ENCODE data around the gene SERPINE2.

Gene SERPINE2

GRCh38 chr2:224033601-224034000 lies 5.5 kb downstream of the SERPINE2 start:
- Histone ChIP-seq H3K4me2 (peak overlapping the region; percentile 38), H3K36me3 (peaks cover 15% of the 10 kb centered on the region), H4K20me1 (peaks cover 7% of the 10 kb centered on the region), H3K9ac (no peak overlapping the region), H3K9me3 (peaks cover 15% of the 10 kb centered on the region), H3K4me1 (peaks cover 45% of the 10 kb centered on the region), H3K4me3 (no peak overlapping the region), H3K27ac (no peak overlapping the region), H3K27me3 (no peaks in the 10 kb centered on the region)
- no peak for TF ChIP-seq Cebpa-rat (IDR thresholded peaks at IDR 0.05)

DNA sequence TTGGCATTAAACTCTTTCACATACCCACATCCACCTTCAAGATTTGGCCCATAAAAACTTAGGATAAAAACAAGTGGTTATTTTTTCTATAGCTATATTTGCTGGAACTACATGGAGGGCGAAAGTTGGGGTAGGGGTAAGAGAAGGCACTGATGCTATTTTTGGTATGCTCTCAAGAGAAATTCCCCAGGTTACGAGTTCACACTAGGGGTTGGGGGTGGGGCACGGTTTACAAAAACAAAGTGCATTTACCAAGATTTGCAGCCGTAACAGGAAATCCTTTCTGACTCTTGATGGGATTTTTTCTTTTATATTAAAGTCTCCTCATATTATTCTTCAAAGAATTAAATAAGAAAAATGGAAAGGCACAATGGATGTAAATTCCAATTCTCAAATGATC lies 6.8 kb downstream of the SERPINE2 start:
- no peak for TF ChIP-seq Cebpa-rat (IDR thresholded peaks at IDR 0.05)
- peaks cover 48% of the 10 kb centered on the region for H3K4me1 ChIP-seq

DNA sequence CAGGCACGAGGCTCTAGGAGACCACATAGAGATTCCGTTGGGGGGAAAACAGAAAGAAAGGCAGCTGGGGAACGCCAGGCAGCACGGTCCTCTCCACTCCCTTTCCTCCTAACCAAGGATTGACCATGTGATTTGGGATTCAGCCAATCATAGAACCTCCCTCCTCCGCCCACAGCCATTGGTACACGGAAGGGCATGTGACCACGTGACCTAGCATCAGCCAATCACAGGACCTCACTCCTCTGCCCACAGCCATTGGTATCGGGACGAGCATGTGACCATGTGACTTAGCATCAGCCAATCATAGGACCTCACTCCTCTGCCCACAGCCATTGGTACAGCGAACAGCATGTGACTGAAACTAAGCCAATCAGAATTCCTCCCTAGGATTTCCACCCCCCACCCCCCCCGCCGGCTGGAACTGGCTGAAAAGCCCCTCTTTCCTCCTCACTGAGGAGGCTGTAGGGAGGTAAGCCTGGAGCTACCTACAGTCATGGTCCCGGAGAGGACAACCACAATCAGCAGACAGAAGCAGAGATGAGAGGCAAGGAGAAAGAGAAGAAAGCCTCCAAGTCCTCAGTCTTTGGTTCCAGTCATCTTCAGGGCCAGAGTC lies 7.6 kb downstream of the SERPINE2 start:
- 0 out of 2 replicates have a peak overlapping the region, but pooled peaks have one; percentile 60 for H3K4me2 ChIP-seq
- peaks cover 15% of the 10 kb centered on the region for H3K36me3 ChIP-seq

More for the DNA sequence above, 6.8 kb downstream of the SERPINE2 start:
- Histone ChIP-seq H3K9me3 (peaks cover 15% of the 10 kb centered on the region), H3K4me2 (peak overlapping the region; percentile 60), H3K9ac (no peak overlapping the region), H4K20me1 (peaks cover 2% of the 10 kb centered on the region), H3K36me3 (peaks cover 15% of the 10 kb centered on the region), H3K4me3 (no peak overlapping the region), H3K27ac (no peak overlapping the region), H3K27me3 (no peaks in the 10 kb centered on the region)

DNA sequence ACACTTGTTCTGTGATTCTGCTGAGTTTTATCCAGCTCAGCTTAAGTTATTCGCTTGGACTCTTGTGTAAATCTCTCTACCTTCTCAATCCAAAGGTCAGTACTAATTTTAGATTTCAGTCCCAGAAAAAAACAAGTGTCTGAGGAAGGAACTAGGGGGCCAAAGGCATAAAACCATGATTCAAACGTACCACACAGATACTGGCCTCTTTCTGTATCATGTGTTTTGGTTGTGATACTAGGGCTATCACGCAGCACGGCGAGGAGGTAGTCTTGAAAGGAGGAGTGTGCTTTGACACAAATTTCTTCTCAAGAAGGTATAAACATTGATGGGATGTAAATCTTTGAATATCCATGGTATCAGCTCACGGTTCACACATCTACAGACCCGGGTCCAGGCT lies 8.3 kb downstream of the SERPINE2 start:
- H3K4me1 ChIP-seq, result peaks cover 60% of the 10 kb centered on the region

More for the DNA sequence above, 7.6 kb downstream of the SERPINE2 start:
- Histone ChIP-seq H3K9ac (no peak overlapping the region), H3K27ac (no peak overlapping the region), H3K9me3 (peaks cover 15% of the 10 kb centered on the region), H3K4me3 (no peak overlapping the region), H4K20me1 (no peaks in the 10 kb centered on the region), H3K4me1 (peaks cover 53% of the 10 kb centered on the region), H3K27me3 (no peaks in the 10 kb centered on the region)
- no peak for TF ChIP-seq Cebpa-rat (IDR thresholded peaks at IDR 0.05)

DNA sequence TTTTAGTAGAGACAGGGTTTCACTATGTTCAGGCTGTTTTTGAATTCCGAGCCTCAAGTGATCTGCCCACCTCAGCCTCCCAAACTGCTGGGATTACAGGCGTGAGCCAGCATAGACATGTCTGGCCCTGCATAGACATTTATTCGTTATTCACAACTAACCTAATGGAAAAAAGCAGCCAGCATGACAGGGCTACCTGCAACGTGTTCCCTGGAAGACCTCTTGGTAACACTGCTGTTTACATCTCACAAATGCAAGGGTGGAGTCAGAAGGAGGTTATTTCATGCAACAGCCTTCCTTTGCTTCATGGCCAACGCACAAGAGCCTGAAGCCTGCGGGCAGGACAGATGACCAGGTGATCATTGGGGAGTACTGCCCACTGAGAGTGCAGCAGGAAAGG lies 9.2 kb downstream of the SERPINE2 start:
- Histone ChIP-seq H3K4me2 (no peak overlapping the region), H3K27ac (no peak overlapping the region), H3K4me3 (no peak overlapping the region), H3K9me3 (peaks cover 15% of the 10 kb centered on the region), H3K4me1 (peaks cover 69% of the 10 kb centered on the region), H3K27me3 (no peaks in the 10 kb centered on the region), H3K36me3 (peaks cover 15% of the 10 kb centered on the region), H4K20me1 (no peaks in the 10 kb centered on the region), H3K9ac (no peak overlapping the region)
- TF ChIP-seq Cebpa-rat (IDR thresholded peaks at IDR 0.05), result no peak

More for the DNA sequence above, 8.3 kb downstream of the SERPINE2 start:
- no peak for TF ChIP-seq Cebpa-rat (IDR thresholded peaks at IDR 0.05)
- Histone ChIP-seq H3K9me3 (peaks cover 15% of the 10 kb centered on the region), H3K27ac (no peak overlapping the region), H3K9ac (no peak overlapping the region), H3K4me3 (no peak overlapping the region), H3K36me3 (peaks cover 15% of the 10 kb centered on the region), H3K4me2 (no peak overlapping the region), H4K20me1 (no peaks in the 10 kb centered on the region), H3K27me3 (no peaks in the 10 kb centered on the region)

GRCh38 chr2:224027931-224028330 lies 11.2 kb downstream of the SERPINE2 start:
- H3K27me3 ChIP-seq, result no peaks in the 10 kb centered on the region
- H3K4me3 ChIP-seq, result no peak overlapping the region
- no peaks in the 10 kb centered on the region for H4K20me1 ChIP-seq
- peaks cover 15% of the 10 kb centered on the region for H3K9me3 ChIP-seq
- H3K4me1 ChIP-seq, result peaks cover 71% of the 10 kb centered on the region
- no peak overlapping the region for H3K9ac ChIP-seq
- no peak overlapping the region for H3K27ac ChIP-seq
- peak overlapping the region; percentile 71; the same call in 1 of the 2 replicates for H3K4me2 ChIP-seq
- no peak for TF ChIP-seq Cebpa-rat (IDR thresholded peaks at IDR 0.05)
- peaks cover 15% of the 10 kb centered on the region for H3K36me3 ChIP-seq

DNA sequence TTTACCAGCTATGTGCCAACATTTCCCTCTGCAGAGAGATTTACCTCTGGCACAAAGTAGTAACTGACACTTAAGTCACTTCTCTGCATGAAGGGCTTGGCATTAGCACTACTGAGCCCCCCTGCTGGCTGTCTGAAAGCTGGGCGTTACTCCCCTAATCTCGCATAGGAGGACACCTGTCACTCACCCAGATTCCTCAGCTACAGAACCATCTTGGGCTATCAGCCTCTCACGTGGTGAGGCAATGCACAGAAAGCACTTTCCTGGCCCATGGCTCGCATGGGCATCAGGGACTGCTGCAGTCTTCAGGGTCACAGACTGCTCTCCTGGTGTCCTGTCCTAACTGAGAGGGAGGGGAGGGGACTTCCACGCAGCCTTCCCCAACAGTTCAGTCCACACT lies 12.0 kb downstream of the SERPINE2 start:
- Histone ChIP-seq H3K9me3 (peaks cover 15% of the 10 kb centered on the region), H3K4me1 (peaks cover 67% of the 10 kb centered on the region), H4K20me1 (no peaks in the 10 kb centered on the region), H3K27me3 (no peaks in the 10 kb centered on the region), H3K27ac (peak overlapping the region; percentile 50), H3K9ac (0 out of 2 replicates have a peak overlapping the region, but pooled peaks have one; percentile 25), H3K4me2 (peak overlapping the region; percentile 71), H3K4me3 (no peak overlapping the region), H3K36me3 (peaks cover 15% of the 10 kb centered on the region)
- no peak for TF ChIP-seq Cebpa-rat (IDR thresholded peaks at IDR 0.05)

DNA sequence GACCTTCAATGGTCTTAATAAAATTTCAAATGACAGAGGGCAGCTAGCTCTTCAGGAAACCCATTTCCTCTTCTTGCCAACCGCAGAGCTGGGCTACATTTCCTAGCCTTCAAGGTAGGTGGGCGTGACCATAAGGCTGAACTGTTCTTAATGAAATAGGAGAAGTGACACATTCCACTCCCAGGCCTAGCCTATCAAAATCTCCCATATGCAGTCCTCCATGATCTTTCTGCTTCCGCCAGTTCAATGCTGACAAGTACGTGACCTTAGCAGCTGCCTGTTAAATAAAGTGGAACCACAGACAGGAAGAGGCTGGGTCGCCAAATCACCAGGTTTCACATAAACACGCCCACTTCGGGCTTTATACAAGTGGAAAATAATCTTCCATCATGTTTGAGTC lies 13.2 kb downstream of the SERPINE2 start:
- Histone ChIP-seq H3K4me1 (peaks cover 62% of the 10 kb centered on the region), H4K20me1 (no peaks in the 10 kb centered on the region), H3K27me3 (no peaks in the 10 kb centered on the region), H3K27ac (peak overlapping the region; percentile 50; the same call in 1 of the 2 replicates), H3K9ac (no peak overlapping the region), H3K36me3 (peaks cover 7% of the 10 kb centered on the region), H3K4me2 (peak overlapping the region; percentile 71), H3K9me3 (peaks cover 5% of the 10 kb centered on the region; the same call in 1 of the 2 replicates), H3K4me3 (peak overlapping the region; percentile 45; the same call in 1 of the 2 replicates)
- no peak for TF ChIP-seq Cebpa-rat (IDR thresholded peaks at IDR 0.05)

DNA sequence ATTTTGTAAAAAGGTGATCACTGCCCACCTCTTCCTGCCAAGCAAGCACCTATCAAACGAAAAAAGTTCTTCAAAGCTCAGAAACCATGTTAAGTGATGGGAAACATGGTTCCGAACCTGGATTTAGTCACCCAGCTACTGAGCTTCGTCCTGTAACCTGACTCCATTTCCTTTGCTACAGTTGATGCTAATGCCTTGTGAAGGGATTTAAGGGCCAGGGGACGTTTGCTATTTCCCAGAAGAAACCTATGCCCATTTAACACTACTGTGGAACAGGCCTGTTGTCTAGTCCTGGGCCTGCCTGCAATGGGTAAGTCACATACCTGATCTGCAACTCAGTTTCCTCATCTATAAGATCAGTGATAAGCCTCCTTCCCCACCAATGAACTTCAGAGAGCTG lies 14.8 kb downstream of the SERPINE2 start:
- Histone ChIP-seq H3K4me3 (no peak overlapping the region), H4K20me1 (no peaks in the 10 kb centered on the region), H3K36me3 (no peaks in the 10 kb centered on the region), H3K9ac (no peak overlapping the region), H3K27me3 (no peaks in the 10 kb centered on the region), H3K9me3 (no peaks in the 10 kb centered on the region), H3K27ac (no peak overlapping the region), H3K4me2 (peak overlapping the region; percentile 71), H3K4me1 (peaks cover 62% of the 10 kb centered on the region)
- no peak for TF ChIP-seq Cebpa-rat (IDR thresholded peaks at IDR 0.05)

- Histone ChIP-seq H3K27me3 (no peaks in the 10 kb centered on the region), H3K9me3 (no peaks in the 10 kb centered on the region), H3K9ac (no peak overlapping the region), H3K4me1 (peaks cover 63% of the 10 kb centered on the region), H3K4me2 (0 out of 2 replicates have a peak overlapping the region, but pooled peaks have one; percentile 4), H3K27ac (no peak overlapping the region), H4K20me1 (no peaks in the 10 kb centered on the region), H3K36me3 (no peaks in the 10 kb centered on the region), H3K4me3 (no peak overlapping the region)
- TF ChIP-seq Cebpa-rat (IDR thresholded peaks at IDR 0.05), result no peak
Observed at GRCh38 chr2:224023188-224023587, 15.9 kb downstream of the SERPINE2 start.
